Measurements from ENCODE around the gene CPA4.

The CPA4 gene

DNA sequence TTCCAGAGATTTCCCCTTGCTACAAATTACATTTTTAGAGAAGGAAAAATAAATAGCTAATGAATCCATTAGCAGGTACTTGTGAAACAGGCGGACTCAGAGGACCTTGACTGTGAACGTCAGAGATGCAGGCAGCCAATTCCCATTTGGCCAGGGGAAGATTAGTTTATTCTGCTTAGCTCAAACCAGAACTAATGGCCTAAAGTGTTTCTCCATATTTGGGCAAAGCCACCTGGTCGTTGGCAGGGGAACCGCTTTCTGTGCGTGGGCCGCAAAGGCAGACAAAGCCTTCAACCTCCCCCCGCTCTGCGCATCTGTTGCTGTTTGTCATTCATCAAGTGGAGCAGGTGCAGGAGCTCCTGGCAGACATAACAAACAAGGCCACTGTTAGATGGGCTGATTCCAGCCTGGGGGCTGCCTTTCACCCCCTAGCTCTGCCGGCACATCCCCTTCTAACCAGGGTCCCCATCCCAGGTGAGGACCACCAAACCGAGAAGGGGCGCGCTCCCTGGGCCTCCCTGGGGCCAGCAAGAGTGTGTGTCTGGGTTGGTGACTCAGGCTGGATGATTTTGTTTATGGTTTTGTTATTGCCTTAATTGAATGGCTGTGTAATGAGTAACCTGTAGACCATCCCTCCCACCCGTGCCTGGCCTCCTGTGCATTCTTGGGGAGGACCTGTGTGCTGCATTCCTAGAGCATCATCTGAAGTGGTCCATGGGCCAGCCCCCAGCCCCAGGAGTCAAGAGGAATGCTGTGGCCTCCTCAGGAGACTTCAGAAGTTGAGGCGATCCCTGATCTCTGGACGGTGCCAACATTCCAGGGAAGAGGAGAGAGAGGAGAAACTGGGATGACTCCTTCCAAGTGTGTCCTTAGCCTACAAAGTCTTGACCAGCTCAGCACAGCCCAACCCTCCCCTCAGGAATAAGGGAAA lies 72.8 kb downstream of the CPA4 start:
- no peak for DNase-seq (ENCODE audit: low read depth)

- DNase-seq (ENCODE audit: low read depth) = no peak
Observed at GRCh38 chr7:130366564-130366963, 73.6 kb downstream of the CPA4 start.

DNA sequence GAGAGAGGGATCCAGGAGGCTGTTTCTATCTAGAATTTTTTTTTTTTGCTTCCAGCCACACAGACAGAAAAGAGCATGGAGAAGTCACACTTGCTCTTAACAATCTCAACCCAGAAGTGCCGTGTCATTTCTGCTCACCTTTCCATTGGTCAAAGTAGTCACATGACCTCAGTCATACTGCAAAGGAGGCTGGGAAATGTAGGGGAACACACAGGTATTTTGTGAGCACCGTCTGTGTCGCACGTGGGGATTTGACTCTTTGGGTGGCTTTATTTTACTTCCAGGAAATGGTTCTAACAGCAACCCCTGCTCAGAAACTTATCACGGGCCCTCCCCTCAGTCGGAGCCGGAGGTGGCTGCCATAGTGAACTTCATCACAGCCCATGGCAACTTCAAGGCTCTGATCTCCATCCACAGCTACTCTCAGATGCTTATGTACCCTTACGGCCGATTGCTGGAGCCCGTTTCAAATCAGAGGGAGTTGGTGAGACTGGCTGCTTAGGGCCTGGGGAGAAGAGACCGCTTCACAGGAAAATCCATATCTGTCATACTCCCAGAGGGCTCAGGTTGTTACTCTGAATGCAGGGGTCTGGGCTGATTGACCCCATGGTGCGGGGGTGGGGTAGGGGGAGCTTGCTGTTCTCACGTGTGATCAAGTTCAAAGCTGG lies 74.3 kb downstream of the CPA4 start:
- DNase-seq (ENCODE audit: low read depth) = no peak

- no peak for DNase-seq (ENCODE audit: low read depth)
Observed at GRCh38 chr7:130367836-130368746, 75.1 kb downstream of the CPA4 start.

DNA sequence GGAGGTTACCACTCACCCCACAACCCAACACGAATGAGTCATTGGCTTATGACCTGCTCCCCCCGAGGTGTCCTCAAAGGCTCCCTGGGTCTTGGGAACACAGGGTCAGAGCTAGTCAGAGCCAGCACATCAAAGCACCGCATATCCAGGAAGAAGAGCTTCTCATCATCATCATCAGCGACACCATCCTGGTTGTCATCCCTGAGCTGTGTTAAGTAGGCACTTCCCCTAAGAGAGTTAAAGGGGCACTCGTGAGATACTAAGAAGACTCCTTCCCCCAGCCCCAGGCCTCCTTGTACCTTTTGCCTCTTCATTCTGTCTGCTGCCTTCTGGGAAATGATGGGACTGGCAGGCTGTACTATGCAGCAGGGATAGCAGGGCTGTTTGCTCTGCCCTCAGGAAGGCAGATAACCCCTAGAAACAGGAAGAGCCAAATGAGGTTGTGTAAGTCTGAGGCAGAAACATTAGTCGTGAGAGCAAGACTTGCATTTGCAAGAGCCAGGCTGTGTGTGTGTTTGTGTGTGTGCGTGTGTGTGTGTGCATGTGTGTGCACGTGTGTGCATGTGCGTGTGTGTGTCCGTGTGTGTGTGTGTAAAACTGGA lies 76.2 kb downstream of the CPA4 start:
- no peak for DNase-seq (ENCODE audit: low read depth)

DNA sequence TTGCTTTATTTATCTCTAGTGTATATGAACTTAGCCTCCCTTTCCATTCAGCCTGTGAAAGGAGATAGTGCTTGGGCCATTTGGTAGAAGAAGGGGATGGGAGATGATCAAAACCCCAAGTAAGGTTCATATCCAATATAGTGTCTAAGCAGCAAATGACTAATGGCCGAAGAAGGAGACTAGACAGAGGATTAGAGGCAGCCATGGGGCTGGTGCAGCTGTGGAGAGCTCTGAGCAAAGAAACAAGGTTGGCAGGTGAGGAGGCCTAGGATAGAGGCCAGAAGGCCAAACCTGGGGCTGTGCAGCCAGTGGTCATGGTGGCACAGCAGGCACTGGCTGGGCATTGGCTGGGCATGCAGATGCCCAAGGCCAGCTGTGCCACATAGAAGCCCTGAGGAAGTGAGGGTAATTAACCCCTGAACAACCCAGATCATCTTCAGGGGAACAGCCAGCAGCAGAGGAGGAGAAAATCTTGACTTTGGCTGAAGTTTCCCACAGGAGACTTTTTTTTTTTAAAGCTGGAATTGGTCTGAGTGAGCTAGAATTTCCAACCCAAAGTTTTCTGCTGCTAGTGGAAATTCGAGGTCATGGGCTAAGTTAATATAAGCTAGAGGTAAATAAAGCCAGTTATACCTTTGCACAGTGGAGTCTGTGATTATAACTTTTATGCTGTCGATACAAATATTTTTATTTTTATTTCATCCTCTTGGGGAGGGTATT lies 77.0 kb downstream of the CPA4 start:
- DNase-seq (ENCODE audit: low read depth) = no peak

DNA sequence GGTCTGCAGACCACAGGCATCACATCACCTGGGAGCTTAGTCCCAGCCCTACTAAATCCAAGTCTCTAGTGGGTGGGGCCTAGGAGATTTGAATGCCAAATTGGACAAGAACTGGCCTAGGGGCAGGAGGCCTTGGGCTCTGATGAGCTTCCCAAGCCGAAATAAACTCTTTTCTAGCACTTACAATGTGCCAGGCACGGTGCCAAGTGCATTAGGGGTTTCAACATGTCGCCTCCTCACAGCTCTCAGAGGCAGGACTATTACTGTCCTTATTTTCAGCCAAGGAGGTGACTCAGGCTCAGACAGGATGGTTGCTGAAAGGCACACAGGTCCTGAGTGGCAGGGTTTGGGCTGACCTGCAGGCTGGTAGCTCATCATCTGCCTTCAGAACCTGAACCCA lies 78.1 kb downstream of the CPA4 start:
- no peak for DNase-seq (ENCODE audit: low read depth)

GRCh38 chr7:130372402-130373165 lies 79.6 kb downstream of the CPA4 start:
- DNase-seq (ENCODE audit: low read depth) = no peak
